ENCODE data around the gene SPTY2D1.

Gene SPTY2D1

DNA sequence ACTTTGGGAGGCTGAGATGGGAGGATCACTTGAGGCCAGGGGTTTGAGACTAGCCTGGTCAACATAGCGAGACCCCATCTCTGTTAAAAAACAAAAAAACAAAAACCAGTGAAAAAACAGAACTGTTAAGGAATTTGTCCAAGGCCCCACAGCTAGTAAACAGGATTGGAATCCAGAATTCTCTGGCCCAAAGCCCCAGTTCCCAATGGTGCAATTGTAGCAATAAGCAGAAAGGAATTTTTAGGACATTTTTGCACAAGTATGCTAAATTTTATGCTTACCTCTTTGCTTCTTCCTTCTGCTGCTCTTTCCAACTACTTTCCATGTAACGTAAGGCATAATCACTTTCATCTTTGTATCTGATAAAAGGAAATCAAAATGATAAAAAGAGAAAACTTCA is 22.9 kb downstream of the SPTY2D1 start:
- H3K4me3 ChIP-seq (ENCODE audit: low read length) = no peak overlapping the region
- no peak overlapping the region for H3K4me2 ChIP-seq (ENCODE audit: low read length)
- no peaks in the 10 kb centered on the region for H3K9me2 ChIP-seq (replicated peaks; ENCODE audit: control insufficient read depth, low read length)
- peaks cover 9% of the 10 kb centered on the region; the same call in 1 of the 2 replicates for H3F3A ChIP-seq (ENCODE audit: control insufficient read depth, insufficient read depth)
- TF ChIP-seq EZH2phosphoT487 (IDR thresholded peaks at IDR 0.05; ENCODE audit: borderline replicate concordance, low read length) = no peak
- TF ChIP-seq, protein P1, sequence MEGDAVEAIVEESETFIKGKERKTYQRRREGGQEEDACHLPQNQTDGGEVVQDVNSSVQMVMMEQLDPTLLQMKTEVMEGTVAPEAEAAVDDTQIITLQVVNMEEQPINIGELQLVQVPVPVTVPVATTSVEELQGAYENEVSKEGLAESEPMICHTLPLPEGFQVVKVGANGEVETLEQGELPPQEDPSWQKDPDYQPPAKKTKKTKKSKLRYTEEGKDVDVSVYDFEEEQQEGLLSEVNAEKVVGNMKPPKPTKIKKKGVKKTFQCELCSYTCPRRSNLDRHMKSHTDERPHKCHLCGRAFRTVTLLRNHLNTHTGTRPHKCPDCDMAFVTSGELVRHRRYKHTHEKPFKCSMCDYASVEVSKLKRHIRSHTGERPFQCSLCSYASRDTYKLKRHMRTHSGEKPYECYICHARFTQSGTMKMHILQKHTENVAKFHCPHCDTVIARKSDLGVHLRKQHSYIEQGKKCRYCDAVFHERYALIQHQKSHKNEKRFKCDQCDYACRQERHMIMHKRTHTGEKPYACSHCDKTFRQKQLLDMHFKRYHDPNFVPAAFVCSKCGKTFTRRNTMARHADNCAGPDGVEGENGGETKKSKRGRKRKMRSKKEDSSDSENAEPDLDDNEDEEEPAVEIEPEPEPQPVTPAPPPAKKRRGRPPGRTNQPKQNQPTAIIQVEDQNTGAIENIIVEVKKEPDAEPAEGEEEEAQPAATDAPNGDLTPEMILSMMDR (IDR thresholded peaks at IDR 0.05; ENCODE audit: low read depth, low read length, poor library complexity, severe bottlenecking) = no peak
- H3K4me1 ChIP-seq (ENCODE audit: control insufficient read depth, low read length) = peaks cover 5% of the 10 kb centered on the region
- no peak overlapping the region for H3K27ac ChIP-seq (ENCODE audit: low read depth, low read length)
- H3K36me3 ChIP-seq (ENCODE audit: control insufficient read depth, low read length) = peaks cover 52% of the 10 kb centered on the region
- H4K20me1 ChIP-seq (ENCODE audit: control insufficient read depth, insufficient read depth, low read depth, low read length) = no peaks in the 10 kb centered on the region
- no peaks in the 10 kb centered on the region for H3K79me2 ChIP-seq (ENCODE audit: control insufficient read depth, low read length)
- H3K27me3 ChIP-seq (ENCODE audit: control insufficient read depth, low read length) = no peaks in the 10 kb centered on the region
- H3K9me3 ChIP-seq (ENCODE audit: control insufficient read depth, insufficient read depth, low read length) = no peaks in the 10 kb centered on the region

DNA sequence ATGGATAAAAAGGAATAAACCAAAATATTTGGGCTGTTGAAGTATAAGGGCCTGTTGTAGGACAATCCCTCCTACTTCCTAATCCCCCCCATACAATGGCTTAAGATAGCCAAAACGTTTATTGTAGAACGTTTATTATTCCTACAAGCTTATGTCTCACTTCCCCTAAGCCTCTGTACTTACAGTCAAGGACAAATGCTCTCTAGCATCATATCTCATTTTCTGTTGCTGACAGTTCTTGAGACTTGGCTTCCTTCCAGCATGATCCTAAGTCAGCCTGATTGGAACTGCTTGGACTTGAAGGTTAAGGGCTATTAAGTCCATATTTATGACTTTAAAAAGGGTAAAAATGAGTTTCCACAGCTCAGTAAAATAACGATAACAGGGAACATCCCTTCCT is 25.8 kb downstream of the SPTY2D1 start:
- Histone ChIP-seq H3K27ac (ENCODE audit: low read depth, low read length) (no peak overlapping the region), H3K27me3 (ENCODE audit: control insufficient read depth, low read length) (no peaks in the 10 kb centered on the region), H3K9me3 (ENCODE audit: control insufficient read depth, insufficient read depth, low read length) (no peaks in the 10 kb centered on the region), H4K20me1 (ENCODE audit: control insufficient read depth, insufficient read depth, low read depth, low read length) (no peaks in the 10 kb centered on the region), H3K4me3 (ENCODE audit: low read length) (no peak overlapping the region), H3K36me3 (ENCODE audit: control insufficient read depth, low read length) (peaks cover 39% of the 10 kb centered on the region), H3F3A (ENCODE audit: control insufficient read depth, insufficient read depth) (peaks cover 9% of the 10 kb centered on the region; the same call in 1 of the 2 replicates), H3K4me1 (ENCODE audit: control insufficient read depth, low read length) (peaks cover 5% of the 10 kb centered on the region), H3K9me2 (replicated peaks; ENCODE audit: control insufficient read depth, low read length) (no peaks in the 10 kb centered on the region), H3K4me2 (ENCODE audit: low read length) (no peak overlapping the region), H3K79me2 (ENCODE audit: control insufficient read depth, low read length) (no peaks in the 10 kb centered on the region)
- TF ChIP-seq, protein P1 (IDR thresholded peaks at IDR 0.05; ENCODE audit: low read depth, low read length, poor library complexity, severe bottlenecking) = no peak
- TF ChIP-seq EZH2phosphoT487 (IDR thresholded peaks at IDR 0.05; ENCODE audit: borderline replicate concordance, low read length) = no peak

DNA sequence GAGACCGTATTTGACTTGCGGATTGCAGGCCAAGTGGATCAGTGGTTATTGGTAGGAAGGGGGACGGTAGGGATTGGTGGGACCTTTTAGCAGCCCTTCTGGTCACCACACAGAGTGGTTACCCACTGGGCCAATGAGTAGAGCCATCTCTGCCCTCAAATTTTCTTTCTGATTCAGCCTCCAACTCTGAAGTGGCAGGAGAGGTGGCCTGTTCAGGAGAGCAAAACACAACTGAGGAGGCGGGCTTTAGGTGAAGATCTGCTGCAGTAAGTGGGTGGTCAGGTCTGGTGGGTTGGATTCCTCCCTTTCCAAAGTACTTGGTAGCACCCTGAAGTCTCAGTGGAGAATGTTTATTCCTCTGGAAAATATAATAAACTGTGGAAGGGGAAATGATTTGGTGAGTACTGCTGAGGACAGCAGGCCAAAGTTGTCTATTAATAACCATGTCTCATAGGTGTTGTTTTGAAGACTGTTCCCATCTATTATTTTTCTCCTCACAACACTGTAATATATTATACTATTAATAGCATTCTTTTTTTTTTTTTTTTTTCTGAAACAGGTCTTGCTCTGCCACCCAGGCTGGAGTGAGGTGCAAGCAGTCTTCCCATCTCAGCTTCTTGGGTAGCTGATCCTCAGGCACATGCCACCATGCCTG is 33.1 kb downstream of the SPTY2D1 start:
- no peaks in the 10 kb centered on the region for H3K4me1 ChIP-seq (ENCODE audit: control insufficient read depth, low read length)
- H3K4me2 ChIP-seq (ENCODE audit: low read length) = no peak overlapping the region
- no peaks in the 10 kb centered on the region for H3K9me3 ChIP-seq (ENCODE audit: control insufficient read depth, insufficient read depth, low read length)
- H3F3A ChIP-seq (ENCODE audit: control insufficient read depth, insufficient read depth) = no peaks in the 10 kb centered on the region
- H3K27me3 ChIP-seq (ENCODE audit: control insufficient read depth, low read length) = no peaks in the 10 kb centered on the region
- H3K36me3 ChIP-seq (ENCODE audit: control insufficient read depth, low read length) = peaks cover 4% of the 10 kb centered on the region; the same call in 1 of the 2 replicates
- no peak for TF ChIP-seq EZH2phosphoT487 (IDR thresholded peaks at IDR 0.05; ENCODE audit: borderline replicate concordance, low read length)
- TF ChIP-seq, protein P1 (IDR thresholded peaks at IDR 0.05; ENCODE audit: low read depth, low read length, poor library complexity, severe bottlenecking) = no peak
- no peaks in the 10 kb centered on the region for H3K79me2 ChIP-seq (ENCODE audit: control insufficient read depth, low read length)
- H3K4me3 ChIP-seq (ENCODE audit: low read length) = no peak overlapping the region
- no peaks in the 10 kb centered on the region for H4K20me1 ChIP-seq (ENCODE audit: control insufficient read depth, insufficient read depth, low read depth, low read length)
- H3K9me2 ChIP-seq (replicated peaks; ENCODE audit: control insufficient read depth, low read length) = no peaks in the 10 kb centered on the region
- H3K27ac ChIP-seq (ENCODE audit: low read depth, low read length) = no peak overlapping the region

All from DOHH2 (cell line).